Measurements from ENCODE around the gene DERA. TPM values are rescaled to one million over a fixed set of nuclear protein-coding genes. Genes with fewer than 3 reads are reported as not detected.
A peak's percentile ranks its signal among the peaks of the same experiment; 100 is the strongest.
"Not testable (repeated sequence)": the region's sequence is repeated elsewhere in the genome, so short reads cannot be mapped to it uniquely, and the experiment has no call there.

DERA gene
- total and polyA plus RNA-seq, 2 of the 13 experiments (the other 11 are each of a cell fraction or from before 2014, with no cell fraction given), result 24.0 to 51.3 TPM

DNA sequence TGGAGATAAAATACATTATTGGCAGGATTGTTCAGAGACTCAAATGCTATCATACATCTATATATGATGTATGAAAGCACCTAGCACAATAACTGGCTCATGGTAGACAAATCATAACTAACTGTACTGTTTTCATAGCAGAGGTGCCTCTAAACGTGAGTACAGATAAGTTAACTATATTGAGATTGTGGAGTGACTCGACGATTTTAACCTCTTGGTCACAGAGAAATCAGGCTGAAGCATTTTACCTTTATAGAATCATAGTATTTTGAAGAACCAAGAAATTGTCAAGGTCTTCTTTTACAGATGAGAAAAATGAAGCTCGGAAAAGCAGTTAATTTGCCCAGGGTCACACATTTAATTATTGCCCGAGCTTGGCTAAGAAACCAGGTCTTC is 666 bp upstream of the DERA start:
- intact Hi-C loops (cut with micrococcal nuclease; ENCODE audit: unreplicated experiment) (no loop called here), in situ Hi-C loops (cut with HindIII; ENCODE audit: extremely low pct_ligation_motif_present, low pct_unique_long_range_greater_than_20kb) (no loop called here)
- Histone ChIP-seq H3K79me2 (ENCODE audit: insufficient read depth, low read length) (peaks cover 7% of the 10 kb centered on the region), H3K9ac (ENCODE audit: insufficient read depth, low read depth, low read length) (no peak overlapping the region), H4K20me1 (ENCODE audit: insufficient read depth, low read length) (no peaks in the 10 kb centered on the region), H3K4me1 (ENCODE audit: insufficient read depth, low read length) (peaks cover 35% of the 10 kb centered on the region), H3K4me2 (ENCODE audit: low read depth, low read length) (peak overlapping the region; percentile 75), H3K36me3 (replicated peaks in 1 of 2; ENCODE audit: control insufficient read depth in 1 of 2, insufficient read depth in 2 of 2, low read length in 2 of 2) (no peaks in the 10 kb centered on the region), H3K4me3 (replicated peaks in 1 of 3; ENCODE audit: insufficient read depth in 1 of 3, low read depth in 2 of 3, low read length in 3 of 3) (peak overlapping the region in 2 of 3 experiments; percentile 80 to 91; a peak in 3 of 6 replicates), H3K9me3 (ENCODE audit: low read length) (no peaks in the 10 kb centered on the region), H3K27me3 (ENCODE audit: control insufficient read depth in 1 of 2, insufficient read depth in 2 of 2, low read length in 2 of 2) (no peaks in the 10 kb centered on the region), H2AFZ (ENCODE audit: low read length) (peak overlapping the region; percentile 56), H3K27ac (ENCODE audit: extremely low read length, insufficient read depth, low read length) (peak overlapping the region; percentile 88)
- DNase-seq (ENCODE audit: low spot score), result no peak
- WGBS (ENCODE audit: low lambda C conversion rate), result 69% methylated on average over 5 of the region's 5 CpGs
- POLR2A ChIA-PET, result interaction anchor here (0.9 to 1.5 kb wide), 6 partner anchors 12 to 1140 kb away, joined by 4 to 8 read pairs (median 4); partner anchors contain the start of gene STRAP
- ATAC-seq, result no peak
- CTCF ChIA-PET (ENCODE audit: low intra/inter-chr PET ratio, low total read pairs), result no interaction called here
- TF ChIP-seq, protein P1, sequence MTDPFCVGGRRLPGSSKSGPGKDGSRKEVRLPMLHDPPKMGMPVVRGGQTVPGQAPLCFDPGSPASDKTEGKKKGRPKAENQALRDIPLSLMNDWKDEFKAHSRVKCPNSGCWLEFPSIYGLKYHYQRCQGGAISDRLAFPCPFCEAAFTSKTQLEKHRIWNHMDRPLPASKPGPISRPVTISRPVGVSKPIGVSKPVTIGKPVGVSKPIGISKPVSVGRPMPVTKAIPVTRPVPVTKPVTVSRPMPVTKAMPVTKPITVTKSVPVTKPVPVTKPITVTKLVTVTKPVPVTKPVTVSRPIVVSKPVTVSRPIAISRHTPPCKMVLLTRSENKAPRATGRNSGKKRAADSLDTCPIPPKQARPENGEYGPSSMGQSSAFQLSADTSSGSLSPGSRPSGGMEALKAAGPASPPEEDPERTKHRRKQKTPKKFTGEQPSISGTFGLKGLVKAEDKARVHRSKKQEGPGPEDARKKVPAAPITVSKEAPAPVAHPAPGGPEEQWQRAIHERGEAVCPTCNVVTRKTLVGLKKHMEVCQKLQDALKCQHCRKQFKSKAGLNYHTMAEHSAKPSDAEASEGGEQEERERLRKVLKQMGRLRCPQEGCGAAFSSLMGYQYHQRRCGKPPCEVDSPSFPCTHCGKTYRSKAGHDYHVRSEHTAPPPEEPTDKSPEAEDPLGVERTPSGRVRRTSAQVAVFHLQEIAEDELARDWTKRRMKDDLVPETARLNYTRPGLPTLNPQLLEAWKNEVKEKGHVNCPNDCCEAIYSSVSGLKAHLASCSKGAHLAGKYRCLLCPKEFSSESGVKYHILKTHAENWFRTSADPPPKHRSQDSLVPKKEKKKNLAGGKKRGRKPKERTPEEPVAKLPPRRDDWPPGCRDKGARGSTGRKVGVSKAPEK (CRISPR knock-in tag; IDR thresholded peaks at IDR 0.05; ENCODE audit: borderline replicate concordance), result no peak
- TF ChIP-seq NFE2L2 (IDR thresholded peaks at IDR 0.05; ENCODE audit: low read length), result peak; percentile 60
- FAIRE-seq, result no peak
- no TSS peak for BruUV-seq (replicated peaks)

DNA sequence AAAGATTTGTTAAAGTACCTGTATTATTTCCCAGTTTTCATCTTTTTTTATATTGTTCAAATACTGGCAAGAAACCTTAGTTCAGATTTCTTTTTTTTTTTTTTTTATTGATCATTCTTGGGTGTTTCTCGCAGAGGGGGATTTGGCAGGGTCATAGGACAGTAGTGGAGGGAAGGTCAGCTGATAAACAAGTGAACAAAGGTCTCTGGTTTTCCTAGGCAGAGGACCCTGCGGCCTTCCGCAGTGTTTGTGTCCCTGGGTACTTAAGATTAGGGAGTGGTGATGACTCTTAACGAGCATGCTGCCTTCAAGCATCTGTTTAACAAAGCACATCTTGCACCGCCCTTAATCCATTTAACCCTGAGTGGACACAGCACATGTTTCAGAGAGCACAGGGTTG is 799 bp downstream of the DERA start:
- POLR2A ChIA-PET, result interaction anchor here (1.2 to 1.5 kb wide), 4 partner anchors 13 to 1141 kb away, joined by 3 to 6 read pairs (median 4); a partner anchor contains a TSS
- ATAC-seq, result peak; percentile 36
- H2AFZ ChIP-seq (ENCODE audit: low read length), result peak overlapping the region; percentile 22
- CTCF ChIA-PET (ENCODE audit: low intra/inter-chr PET ratio, low total read pairs); DNase-seq (ENCODE audit: low spot score); H3K27me3 ChIP-seq (ENCODE audit: control insufficient read depth in 1 of 2, insufficient read depth in 2 of 2, low read length in 2 of 2); H3K36me3 ChIP-seq (replicated peaks in 1 of 2; ENCODE audit: control insufficient read depth in 1 of 2, insufficient read depth in 2 of 2, low read length in 2 of 2); H3K9me3 ChIP-seq (ENCODE audit: low read length); H3K79me2 ChIP-seq (ENCODE audit: insufficient read depth, low read length); intact Hi-C loops (cut with micrococcal nuclease; ENCODE audit: unreplicated experiment); FAIRE-seq; H4K20me1 ChIP-seq (ENCODE audit: insufficient read depth, low read length); in situ Hi-C loops (cut with HindIII; ENCODE audit: extremely low pct_ligation_motif_present, low pct_unique_long_range_greater_than_20kb): not testable (repeated sequence)
- H3K9ac ChIP-seq (ENCODE audit: insufficient read depth, low read depth, low read length), result peak overlapping the region; percentile 86
- H3K4me1 ChIP-seq (ENCODE audit: insufficient read depth, low read length), result peaks cover 35% of the 10 kb centered on the region
- H3K27ac ChIP-seq (ENCODE audit: extremely low read length, insufficient read depth, low read length), result peak overlapping the region; percentile 88
- TSS peak; percentile 65 for BruUV-seq (replicated peaks)
- H3K4me3 ChIP-seq (replicated peaks in 1 of 3; ENCODE audit: insufficient read depth in 1 of 3, low read depth in 2 of 3, low read length in 3 of 3), result peak overlapping the region; percentile 80 to 95 (median 91); a peak in 5 of 6 replicates
- peak overlapping the region; percentile 75 for H3K4me2 ChIP-seq (ENCODE audit: low read depth, low read length)
- TF ChIP-seq NR2F6 (IDR thresholded peaks at IDR 0.05) (peak; percentile 43; the same call in 1 of the 2 replicates), NR2F6 (CRISPR knock-in tag; IDR thresholded peaks at IDR 0.05) (peak; percentile 12; the same call in 1 of the 2 replicates), BCL6 (CRISPR knock-in tag; IDR thresholded peaks at IDR 0.05) (peak; percentile 70), HNF4A (CRISPR knock-in tag; IDR thresholded peaks at IDR 0.05) (peak; percentile 25; the same call in 1 of the 2 replicates), THAP11 (CRISPR knock-in tag; IDR thresholded peaks at IDR 0.05) (0 out of 2 replicates have a peak, but pooled peaks have one; percentile 6)
- TF ChIP-seq, protein P2, sequence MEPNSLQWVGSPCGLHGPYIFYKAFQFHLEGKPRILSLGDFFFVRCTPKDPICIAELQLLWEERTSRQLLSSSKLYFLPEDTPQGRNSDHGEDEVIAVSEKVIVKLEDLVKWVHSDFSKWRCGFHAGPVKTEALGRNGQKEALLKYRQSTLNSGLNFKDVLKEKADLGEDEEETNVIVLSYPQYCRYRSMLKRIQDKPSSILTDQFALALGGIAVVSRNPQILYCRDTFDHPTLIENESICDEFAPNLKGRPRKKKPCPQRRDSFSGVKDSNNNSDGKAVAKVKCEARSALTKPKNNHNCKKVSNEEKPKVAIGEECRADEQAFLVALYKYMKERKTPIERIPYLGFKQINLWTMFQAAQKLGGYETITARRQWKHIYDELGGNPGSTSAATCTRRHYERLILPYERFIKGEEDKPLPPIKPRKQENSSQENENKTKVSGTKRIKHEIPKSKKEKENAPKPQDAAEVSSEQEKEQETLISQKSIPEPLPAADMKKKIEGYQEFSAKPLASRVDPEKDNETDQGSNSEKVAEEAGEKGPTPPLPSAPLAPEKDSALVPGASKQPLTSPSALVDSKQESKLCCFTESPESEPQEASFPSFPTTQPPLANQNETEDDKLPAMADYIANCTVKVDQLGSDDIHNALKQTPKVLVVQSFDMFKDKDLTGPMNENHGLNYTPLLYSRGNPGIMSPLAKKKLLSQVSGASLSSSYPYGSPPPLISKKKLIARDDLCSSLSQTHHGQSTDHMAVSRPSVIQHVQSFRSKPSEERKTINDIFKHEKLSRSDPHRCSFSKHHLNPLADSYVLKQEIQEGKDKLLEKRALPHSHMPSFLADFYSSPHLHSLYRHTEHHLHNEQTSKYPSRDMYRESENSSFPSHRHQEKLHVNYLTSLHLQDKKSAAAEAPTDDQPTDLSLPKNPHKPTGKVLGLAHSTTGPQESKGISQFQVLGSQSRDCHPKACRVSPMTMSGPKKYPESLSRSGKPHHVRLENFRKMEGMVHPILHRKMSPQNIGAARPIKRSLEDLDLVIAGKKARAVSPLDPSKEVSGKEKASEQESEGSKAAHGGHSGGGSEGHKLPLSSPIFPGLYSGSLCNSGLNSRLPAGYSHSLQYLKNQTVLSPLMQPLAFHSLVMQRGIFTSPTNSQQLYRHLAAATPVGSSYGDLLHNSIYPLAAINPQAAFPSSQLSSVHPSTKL (CRISPR knock-in tag; IDR thresholded peaks at IDR 0.05), result peak; percentile 33; the same call in 1 of the 2 replicates
- TF ChIP-seq, protein P3, sequence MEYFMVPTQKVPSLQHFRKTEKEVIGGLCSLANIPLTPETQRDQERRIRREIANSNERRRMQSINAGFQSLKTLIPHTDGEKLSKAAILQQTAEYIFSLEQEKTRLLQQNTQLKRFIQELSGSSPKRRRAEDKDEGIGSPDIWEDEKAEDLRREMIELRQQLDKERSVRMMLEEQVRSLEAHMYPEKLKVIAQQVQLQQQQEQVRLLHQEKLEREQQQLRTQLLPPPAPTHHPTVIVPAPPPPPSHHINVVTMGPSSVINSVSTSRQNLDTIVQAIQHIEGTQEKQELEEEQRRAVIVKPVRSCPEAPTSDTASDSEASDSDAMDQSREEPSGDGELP (IDR thresholded peaks at IDR 0.05; ENCODE audit: borderline replicate concordance, low read depth), result peak; percentile 50; the same call in 1 of the 2 replicates
- WGBS (ENCODE audit: low lambda C conversion rate), result under 1% methylated on average over 4 of the region's 5 CpGs

All from HepG2 (cell line).